Measurements from ENCODE around the gene KCTD17.

GRCh38 chr22:37075046-37075445 lies 23.5 kb downstream of the KCTD17 start:
- TF ChIP-seq EZH2 (IDR thresholded peaks at IDR 0.05) (no peak), EZH2phosphoT487 (IDR thresholded peaks at IDR 0.05) (no peak)
- TF ChIP-seq, protein P1, sequence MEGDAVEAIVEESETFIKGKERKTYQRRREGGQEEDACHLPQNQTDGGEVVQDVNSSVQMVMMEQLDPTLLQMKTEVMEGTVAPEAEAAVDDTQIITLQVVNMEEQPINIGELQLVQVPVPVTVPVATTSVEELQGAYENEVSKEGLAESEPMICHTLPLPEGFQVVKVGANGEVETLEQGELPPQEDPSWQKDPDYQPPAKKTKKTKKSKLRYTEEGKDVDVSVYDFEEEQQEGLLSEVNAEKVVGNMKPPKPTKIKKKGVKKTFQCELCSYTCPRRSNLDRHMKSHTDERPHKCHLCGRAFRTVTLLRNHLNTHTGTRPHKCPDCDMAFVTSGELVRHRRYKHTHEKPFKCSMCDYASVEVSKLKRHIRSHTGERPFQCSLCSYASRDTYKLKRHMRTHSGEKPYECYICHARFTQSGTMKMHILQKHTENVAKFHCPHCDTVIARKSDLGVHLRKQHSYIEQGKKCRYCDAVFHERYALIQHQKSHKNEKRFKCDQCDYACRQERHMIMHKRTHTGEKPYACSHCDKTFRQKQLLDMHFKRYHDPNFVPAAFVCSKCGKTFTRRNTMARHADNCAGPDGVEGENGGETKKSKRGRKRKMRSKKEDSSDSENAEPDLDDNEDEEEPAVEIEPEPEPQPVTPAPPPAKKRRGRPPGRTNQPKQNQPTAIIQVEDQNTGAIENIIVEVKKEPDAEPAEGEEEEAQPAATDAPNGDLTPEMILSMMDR (IDR thresholded peaks at IDR 0.05): no peak
